Subcutaneous abdominal adipose tissue (tissue), 5 donors: ENCODE measurements around the gene P2RY1.
"Not testable (repeated sequence)": the region's sequence is repeated elsewhere in the genome, so short reads cannot be mapped to it uniquely, and the experiment has no call there.

Experiments used
- H3K27ac ChIP-seq: one replicate; pipeline ENCODE4 v1.7.0; 2013; ENCODE audit warnings: low read depth, mild to moderate bottlenecking, inconsistent platforms, low read length, moderate library complexity
- H3K27me3 ChIP-seq, 5 donors: one replicate each; pipeline ENCODE4 v1.7.0; 2013; ENCODE audit warnings: low read length in 5 of 5, inconsistent platforms in 1 of 5; ENCODE audit not compliant: control insufficient read depth in 5 of 5, insufficient read depth in 4 of 5
- H3K36me3 ChIP-seq, 5 donors: one replicate each; pipeline ENCODE4 v1.7.0; 2013; ENCODE audit warnings: low read length in 5 of 5; ENCODE audit not compliant: control insufficient read depth in 5 of 5, insufficient read depth in 5 of 5
- H3K4me1 ChIP-seq, 5 donors: one replicate each; pipeline ENCODE4 v1.7.0; 2013; ENCODE audit warnings: low read length in 5 of 5, mild to moderate bottlenecking in 3 of 5, moderate library complexity in 1 of 5; ENCODE audit not compliant: control insufficient read depth in 5 of 5, insufficient read depth in 5 of 5
- H3K4me3 ChIP-seq, 5 donors: one replicate each; pipeline ENCODE4 v1.7.0; 2013; ENCODE audit warnings: low read length in 5 of 5, low read depth in 1 of 5
- H3K9ac ChIP-seq, 5 donors: one replicate each; pipeline ENCODE4 v1.7.0; 2013; ENCODE audit warnings: low read length in 5 of 5, mild to moderate bottlenecking in 4 of 5, moderate library complexity in 3 of 5
- H3K9me3 ChIP-seq, 5 donors: one replicate each; pipeline ENCODE4 v1.7.0; 2013; ENCODE audit warnings: low read length in 5 of 5; ENCODE audit not compliant: control insufficient read depth in 5 of 5
- donor health status: healthy.
- donor health status: healthy.
- donor health status: healthy.
- donor health status: healthy.
- donor health status: healthy.

The P2RY1 gene

GRCh38 chr3:152858170-152858800 lies 23.4 kb downstream of the P2RY1 start:
- H3K4me1 ChIP-seq: peaks cover 0 to 10% (median 3%) of the 10 kb centered on the region in 5 donors
- H3K9me3 ChIP-seq: no peaks in the 10 kb centered on the region
- no peak overlapping the region for H3K27ac ChIP-seq
- H3K36me3 ChIP-seq: no peaks in the 10 kb centered on the region
- no peaks in the 10 kb centered on the region for H3K27me3 ChIP-seq
- no peak overlapping the region for H3K4me3 ChIP-seq
- H3K9ac ChIP-seq: no peak overlapping the region

- Histone ChIP-seq H3K27ac (no peak overlapping the region), H3K27me3 (no peaks in the 10 kb centered on the region), H3K9me3 (no peaks in the 10 kb centered on the region), H3K4me1 (peaks cover 0 to 10% (median 3%) of the 10 kb centered on the region in 5 donors), H3K4me3 (no peak overlapping the region), H3K36me3 (no peaks in the 10 kb centered on the region), H3K9ac (no peak overlapping the region)
Observed at GRCh38 chr3:152860736-152861135, 25.8 kb downstream of the P2RY1 start.

GRCh38 chr3:152865668-152866245 lies 30.8 kb downstream of the P2RY1 start:
- Histone ChIP-seq H3K36me3 (no peaks in the 10 kb centered on the region), H3K4me1 (no peaks in the 10 kb centered on the region), H3K4me3 (no peak overlapping the region), H3K27me3 (no peaks in the 10 kb centered on the region), H3K9me3 (no peaks in the 10 kb centered on the region), H3K9ac (no peak overlapping the region), H3K27ac (no peak overlapping the region)

- Histone ChIP-seq H3K4me1 (no peaks in the 10 kb centered on the region), H3K27me3 (no peaks in the 10 kb centered on the region), H3K9me3 (peaks cover 0 to 8% (median 2%) of the 10 kb centered on the region in 5 donors), H3K27ac (no peak overlapping the region), H3K9ac (no peak overlapping the region), H3K4me3 (no peak overlapping the region), H3K36me3 (no peaks in the 10 kb centered on the region)
Observed at GRCh38 chr3:152870027-152870426, 35.1 kb downstream of the P2RY1 start.

- H3K36me3 ChIP-seq, H3K9me3 ChIP-seq, H3K27me3 ChIP-seq, H3K9ac ChIP-seq, H3K4me3 ChIP-seq, H3K27ac ChIP-seq, H3K4me1 ChIP-seq: not testable (repeated sequence)
Observed at GRCh38 chr3:152873314-152873713, 38.4 kb downstream of the P2RY1 start.

GRCh38 chr3:152874896-152875749 lies 40.2 kb downstream of the P2RY1 start:
- Histone ChIP-seq H3K4me3 (no peak overlapping the region), H3K4me1 (no peaks in the 10 kb centered on the region), H3K27ac (no peak overlapping the region), H3K27me3 (no peaks in the 10 kb centered on the region), H3K9ac (no peak overlapping the region), H3K9me3 (peaks cover 0 to 8% (median 2%) of the 10 kb centered on the region in 5 donors), H3K36me3 (no peaks in the 10 kb centered on the region)

- Histone ChIP-seq H3K36me3 (no peaks in the 10 kb centered on the region), H3K9ac (no peak overlapping the region), H3K4me3 (no peak overlapping the region), H3K4me1 (no peaks in the 10 kb centered on the region), H3K27me3 (no peaks in the 10 kb centered on the region), H3K9me3 (peaks cover 0 to 5% (median 0%) of the 10 kb centered on the region in 5 donors), H3K27ac (no peak overlapping the region)
Observed at GRCh38 chr3:152879130-152879789, 44.3 kb downstream of the P2RY1 start.

GRCh38 chr3:152879790-152880174 lies 44.9 kb downstream of the P2RY1 start:
- no peaks in the 10 kb centered on the region for H3K27me3 ChIP-seq
- H3K9ac ChIP-seq: no peak overlapping the region
- H3K4me3 ChIP-seq: no peak overlapping the region
- H3K36me3 ChIP-seq: no peaks in the 10 kb centered on the region
- no peaks in the 10 kb centered on the region for H3K4me1 ChIP-seq
- no peak overlapping the region for H3K27ac ChIP-seq
- peaks cover 0 to 3% (median 0%) of the 10 kb centered on the region in 5 donors for H3K9me3 ChIP-seq

GRCh38 chr3:152885076-152885475 lies 50.1 kb downstream of the P2RY1 start:
- H3K27me3 ChIP-seq: no peaks in the 10 kb centered on the region
- H3K4me3 ChIP-seq: no peak overlapping the region
- no peaks in the 10 kb centered on the region for H3K9me3 ChIP-seq
- no peak overlapping the region for H3K27ac ChIP-seq
- H3K9ac ChIP-seq: no peak overlapping the region
- H3K4me1 ChIP-seq: no peaks in the 10 kb centered on the region
- no peaks in the 10 kb centered on the region for H3K36me3 ChIP-seq
